NCI-H1105 (cell line): ENCODE data around the gene PIGB.
"Not testable (repeated sequence)": the region's sequence is repeated elsewhere in the genome, so short reads cannot be mapped to it uniquely, and the experiment has no call there.

ENCODE experiments used
- DNase-seq: peaks from one replicate; lab custom pipeline; 2025; lab: John Stamatoyannopoulos, UW

PIGB gene

DNA sequence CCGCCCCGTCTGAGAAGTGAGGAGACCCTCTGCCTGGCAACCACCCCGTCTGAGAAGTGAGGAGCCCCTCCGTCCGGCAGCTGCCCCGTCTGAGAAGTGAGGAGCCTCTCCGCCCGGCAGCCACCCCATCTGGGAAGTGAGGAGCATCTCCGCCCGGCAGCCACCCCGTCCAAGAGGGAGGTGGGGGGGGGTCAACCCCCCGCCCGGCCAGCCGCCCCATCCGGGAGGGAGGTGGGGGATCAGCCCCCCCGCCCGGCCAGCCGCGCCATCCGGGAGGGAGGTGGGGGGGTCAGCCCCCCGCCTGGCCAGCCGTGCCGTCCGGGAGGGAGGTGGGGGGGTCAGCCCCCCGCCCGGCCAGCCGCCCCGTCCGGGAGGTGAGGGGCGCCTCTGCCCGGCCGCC lies 16.2 kb upstream of the PIGB start:
- DNase-seq = not testable (repeated sequence)

DNA sequence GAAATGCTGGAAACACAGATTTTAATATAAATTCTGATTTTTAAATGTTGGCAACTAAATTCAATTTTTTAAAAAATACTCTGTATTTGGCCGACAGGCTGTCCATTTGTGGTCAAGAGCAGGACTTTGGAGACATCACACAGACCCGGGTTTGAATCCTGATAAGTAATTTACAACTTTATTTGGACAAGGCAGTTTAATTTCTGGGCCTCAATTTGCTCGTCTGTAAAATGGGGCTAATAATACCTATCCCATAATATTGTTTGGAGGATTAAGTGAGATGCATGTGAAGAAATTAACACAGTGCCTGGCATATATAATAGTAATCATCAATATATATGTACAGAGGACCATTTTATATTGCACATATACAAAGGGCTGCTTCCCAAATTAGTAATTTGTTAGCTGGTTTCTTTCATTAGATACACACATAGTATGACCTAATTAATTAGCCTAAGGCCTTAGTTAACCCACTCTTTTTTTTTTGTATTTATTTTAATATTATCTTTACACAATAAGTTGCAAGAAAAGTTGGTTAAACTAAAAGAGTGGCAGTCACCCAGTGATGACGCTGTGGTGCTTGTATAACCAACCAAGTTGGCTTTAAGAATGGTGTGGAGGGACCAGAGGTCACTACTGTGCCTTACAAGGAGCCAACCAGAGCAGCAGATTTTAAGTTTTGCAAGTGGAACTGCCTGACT lies 665 bp downstream of the PIGB start:
- no peak for DNase-seq

DNA sequence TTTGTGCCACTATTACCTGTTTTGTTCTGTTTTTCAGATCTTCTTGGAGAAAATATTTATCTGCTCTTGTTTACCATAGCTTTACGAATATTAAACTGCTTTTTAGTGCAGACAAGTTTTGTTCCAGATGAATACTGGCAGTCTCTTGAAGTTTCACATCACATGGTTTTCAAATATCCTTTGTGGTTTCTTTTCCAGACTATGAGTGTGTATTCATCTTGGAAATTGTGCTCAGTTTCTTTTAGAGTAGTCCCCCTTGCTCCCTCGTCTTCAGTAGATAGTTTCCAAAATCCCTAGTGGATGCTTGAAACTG lies 1.2 kb downstream of the PIGB start:
- DNase-seq = no peak

DNA sequence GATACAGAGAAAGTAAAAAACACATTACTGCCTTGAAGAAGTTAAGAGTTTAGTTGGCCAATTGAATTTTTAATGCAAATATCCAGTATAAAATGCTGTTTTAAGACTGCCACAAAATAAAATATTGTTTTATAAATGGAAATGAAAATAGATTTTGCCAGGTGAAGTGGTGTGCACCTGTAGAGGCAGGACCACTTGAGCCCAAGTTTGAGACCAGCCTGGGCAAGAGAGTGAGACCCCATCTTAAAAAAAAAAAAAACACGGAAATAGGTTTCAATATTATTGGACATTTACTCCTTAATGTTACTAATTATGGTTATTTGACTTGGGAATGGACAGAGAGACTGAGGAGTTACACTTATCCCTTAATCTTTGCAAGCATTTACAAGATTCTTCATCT lies 1.9 kb downstream of the PIGB start:
- no peak for DNase-seq

DNA sequence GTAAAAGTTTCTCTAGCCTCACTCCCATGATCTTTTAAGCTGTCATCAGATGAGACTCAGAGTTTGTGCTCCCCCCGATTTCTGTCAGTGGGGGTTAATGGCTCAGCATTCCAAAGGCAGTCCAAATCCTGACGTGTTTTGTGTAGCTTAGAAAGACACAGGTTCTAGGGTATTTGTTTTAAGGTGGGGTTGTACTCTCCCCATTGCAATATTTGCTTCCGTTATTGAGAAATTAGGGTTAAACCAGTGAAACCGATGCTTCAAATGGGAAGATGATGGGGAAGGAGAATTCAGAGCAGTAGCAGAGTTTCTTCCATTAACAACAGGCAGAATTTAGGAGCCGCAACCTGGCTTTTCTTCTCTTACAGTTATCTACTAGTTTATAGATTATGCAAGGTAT lies 3.4 kb downstream of the PIGB start:
- no peak for DNase-seq

DNA sequence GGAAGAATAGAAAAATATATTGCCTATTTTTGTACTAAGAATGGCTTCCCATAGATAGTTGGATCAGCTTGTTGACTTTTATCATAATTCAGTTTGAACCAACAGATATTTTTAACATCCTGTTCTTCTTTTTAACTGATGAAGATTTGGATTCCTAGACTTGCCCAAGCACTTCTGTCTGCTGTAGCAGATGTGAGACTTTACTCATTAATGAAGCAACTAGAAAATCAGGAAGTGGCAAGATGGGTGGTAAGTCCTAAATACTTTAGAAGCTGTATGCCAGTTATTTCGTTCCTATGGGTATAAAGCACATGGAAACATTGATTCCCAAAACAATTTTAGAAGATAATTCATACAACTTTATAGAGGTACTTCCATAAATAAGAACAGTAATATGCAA lies 8.4 kb downstream of the PIGB start:
- DNase-seq = no peak

DNA sequence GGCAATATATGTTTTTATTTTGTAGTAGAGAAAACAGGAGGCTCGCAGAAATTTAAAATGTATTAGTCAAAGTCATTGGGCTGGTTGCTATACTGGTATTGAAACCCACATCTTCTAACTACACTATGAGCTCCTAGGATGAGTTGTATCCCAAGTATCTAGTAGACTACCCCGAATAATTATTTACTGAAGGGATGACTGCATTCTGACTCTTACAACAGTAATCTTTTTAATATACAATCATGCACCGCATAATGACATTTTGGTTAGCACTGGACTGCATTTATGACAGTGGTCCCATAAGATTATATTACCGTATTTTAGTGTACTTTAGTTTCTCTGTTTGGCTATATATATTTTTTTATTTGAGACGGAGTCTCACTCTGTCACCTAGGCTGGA lies 15.3 kb downstream of the PIGB start:
- DNase-seq = no peak

DNA sequence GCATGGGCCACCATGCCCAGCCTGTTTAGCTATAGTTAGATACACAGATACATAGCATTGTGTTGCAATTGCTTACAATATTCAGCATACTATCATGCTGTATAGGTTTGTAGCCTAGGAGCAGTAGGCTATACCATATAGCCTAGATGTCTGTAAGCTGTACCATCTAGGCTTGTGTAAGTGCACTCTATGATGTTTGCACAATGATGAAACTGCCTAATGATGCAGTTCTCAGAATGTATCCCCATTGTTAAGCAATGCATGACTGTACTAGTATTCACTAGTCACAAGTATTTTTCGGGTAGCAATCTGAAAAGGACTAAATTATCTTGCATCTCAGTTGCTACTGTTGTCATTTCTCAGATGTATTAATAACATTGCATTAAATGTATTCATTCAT lies 16.0 kb downstream of the PIGB start:
- DNase-seq = no peak

DNA sequence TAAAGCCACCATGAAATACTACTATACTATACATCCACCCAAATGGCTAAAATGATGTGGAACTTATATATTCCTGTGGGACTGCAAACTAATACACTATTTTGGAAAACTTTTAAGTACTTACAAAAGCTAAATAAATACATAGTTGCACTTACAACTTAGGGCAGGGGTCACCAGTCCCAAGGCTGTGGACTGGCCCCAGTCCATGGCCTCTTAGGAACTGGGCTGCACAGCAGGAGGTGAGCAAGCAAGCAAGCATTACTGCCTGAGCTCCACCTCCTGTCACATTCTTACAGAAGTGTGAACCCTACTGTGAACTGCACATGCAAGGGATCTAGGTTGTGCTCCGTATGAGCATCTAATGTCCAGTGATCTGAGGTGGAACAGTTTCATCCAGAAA lies 18.1 kb downstream of the PIGB start:
- no peak for DNase-seq

DNA sequence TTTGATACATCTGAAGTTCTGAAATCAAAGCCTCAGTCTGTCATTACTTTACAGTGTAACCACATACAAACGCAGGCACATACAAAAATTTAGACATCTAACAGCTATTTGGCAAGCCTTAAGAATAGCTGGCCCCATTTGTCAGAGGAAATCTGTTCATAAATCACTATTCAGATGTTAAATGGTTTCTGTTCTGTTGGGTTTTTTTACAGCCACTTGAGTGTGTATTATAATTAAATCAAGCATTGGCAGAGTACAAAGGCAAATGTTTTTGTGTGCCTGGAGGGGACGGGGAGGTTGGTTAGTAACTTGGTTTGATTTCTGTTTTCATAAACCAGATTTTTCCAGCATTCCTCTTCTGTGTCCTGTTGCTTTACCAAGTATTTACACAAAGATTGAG lies 24.1 kb downstream of the PIGB start:
- peak; percentile 24 for DNase-seq

DNA sequence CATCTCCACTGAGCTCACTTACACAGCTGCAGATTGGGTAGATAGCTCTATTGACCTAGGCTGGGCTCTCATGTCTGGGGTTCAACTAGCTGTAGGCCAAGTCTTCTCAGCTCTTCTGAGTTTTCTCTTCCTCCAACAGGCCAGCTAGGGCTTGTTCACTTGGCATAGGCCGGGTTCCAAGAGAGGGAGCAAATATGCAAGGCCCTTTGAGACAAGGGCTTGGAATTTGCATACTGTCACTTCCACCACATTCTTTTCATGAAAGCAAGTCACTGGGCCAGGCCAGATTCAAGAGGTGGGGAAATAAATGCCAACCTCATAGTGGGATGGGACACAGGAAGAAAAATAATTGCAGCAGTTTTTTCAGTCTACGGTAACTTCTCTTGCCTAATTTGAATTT lies 25.2 kb downstream of the PIGB start:
- DNase-seq = no peak

DNA sequence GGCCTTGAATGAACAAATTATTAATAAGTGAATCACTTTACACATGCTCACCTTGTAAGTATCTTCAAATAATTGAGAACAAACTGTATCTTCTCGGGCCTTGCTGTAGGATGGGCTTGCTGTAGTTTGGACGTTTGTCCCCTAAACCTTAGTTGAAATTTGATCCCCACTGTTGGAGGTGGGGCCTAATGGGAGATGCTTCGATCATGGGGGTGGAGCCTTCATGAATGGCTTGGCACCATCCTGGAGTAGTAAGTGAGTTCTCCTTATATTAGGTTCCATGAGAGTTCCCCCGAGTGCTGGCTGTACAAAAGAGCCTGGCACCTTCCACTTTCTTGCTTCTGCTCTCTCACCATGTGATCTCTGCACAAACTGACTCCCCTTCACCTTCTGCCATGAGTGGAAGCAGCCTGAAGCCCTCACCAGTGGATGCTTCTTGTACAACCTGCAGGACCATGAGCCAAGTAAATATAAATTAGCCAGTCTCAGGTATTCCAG lies 29.3 kb downstream of the PIGB start:
- DNase-seq = no peak

DNA sequence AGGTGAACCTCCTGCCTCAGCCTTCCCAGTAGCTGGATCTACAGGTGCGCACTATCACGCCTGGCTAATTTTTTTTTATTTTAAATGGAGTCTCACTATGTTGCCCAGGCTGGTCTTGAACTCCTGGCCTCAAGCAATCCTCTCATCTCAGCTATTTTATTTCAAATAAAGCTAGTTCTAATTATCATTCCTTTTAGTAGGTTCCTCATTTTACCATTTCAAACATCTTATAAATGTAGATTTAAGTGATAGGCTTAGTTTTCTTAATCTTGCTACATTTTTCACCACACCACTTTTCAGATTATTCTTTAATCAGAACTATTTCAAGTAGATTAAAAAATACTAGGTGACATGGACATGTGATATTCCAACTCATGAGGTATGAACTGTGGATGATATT lies 30.3 kb downstream of the PIGB start:
- no peak for DNase-seq

DNA sequence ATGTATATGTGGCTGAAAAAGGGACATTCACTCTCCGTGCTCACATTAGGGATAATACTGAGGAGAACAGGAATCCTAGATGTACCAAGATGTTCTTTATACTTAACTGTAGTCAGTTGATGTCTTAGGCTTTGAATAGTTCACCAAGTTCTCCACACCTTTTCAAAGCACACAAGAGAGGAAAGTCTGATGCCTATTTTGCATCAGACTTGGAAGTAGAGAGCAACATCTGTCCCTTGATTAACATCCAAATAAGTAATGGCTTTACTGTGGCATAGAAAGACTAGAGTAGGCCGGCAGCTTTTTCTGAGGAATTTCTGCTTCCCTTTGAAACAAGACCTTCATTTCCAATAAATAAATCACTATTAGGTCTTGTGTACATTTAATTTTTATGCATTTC lies 34.0 kb downstream of the PIGB start:
- DNase-seq = no peak

DNA sequence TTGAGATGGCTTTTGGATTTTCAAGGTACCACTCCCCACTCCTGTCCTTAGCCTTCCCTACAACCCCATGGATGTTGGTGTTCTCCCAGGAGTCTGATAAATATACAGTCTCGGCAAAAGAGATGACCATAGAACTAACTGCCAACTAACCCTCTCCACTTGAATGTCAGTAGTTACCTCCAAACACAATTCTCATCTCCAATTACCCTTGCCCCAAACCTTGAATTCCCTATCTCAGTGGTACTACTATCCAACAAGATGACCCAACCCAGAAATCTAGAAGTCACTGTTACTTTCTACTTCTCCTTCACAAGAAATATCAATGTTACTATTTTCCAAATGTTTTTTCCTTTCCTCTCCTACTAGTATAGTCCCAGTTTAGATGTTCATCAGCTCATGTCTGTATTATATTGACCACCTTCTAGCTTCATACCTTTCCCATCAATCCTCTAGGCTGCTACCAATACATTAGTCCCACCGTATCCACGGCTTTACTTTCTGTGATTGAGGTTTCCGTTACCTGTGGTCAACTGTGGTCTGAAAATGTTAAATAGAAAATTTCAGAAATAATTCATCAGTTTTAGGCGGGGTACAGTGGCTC lies 38.1 kb downstream of the PIGB start:
- DNase-seq = no peak

DNA sequence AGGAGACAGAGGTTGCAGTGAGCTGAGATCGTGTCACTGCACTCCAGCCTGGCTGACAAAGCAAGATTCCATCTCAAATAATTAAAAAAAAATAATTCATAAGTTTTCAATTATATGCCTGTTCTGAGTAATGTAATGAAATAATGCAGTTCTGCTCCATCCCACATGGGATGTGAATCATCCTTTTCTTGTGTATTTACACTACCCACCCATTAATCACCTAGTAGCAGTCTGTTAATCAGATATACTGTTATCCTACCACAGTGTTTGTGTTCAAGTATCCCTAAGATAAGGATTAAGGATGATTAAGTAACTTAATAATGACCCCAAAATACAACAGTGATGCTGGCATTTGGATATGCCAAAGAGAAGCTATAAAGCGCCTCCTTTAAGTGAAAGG lies 38.8 kb downstream of the PIGB start:
- no peak for DNase-seq

DNA sequence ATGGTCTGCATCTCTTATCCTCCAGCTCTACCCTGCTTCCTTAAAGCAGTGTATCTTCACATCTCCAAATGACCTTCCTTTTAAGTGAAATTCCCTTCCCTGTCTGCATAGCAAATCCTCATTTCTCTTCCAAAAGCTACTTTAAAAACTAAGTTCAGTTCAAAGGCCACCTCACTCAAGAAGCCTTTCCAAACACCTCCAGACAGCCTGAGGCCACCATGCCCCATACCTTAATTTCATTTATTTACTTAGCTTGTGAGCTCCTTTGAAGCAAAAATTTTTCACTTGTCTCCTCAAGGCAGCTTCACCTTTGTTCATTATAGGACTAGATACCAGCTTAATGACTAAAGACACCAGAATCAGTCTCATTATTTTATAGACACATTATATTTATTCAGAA lies 39.4 kb downstream of the PIGB start:
- DNase-seq = no peak

DNA sequence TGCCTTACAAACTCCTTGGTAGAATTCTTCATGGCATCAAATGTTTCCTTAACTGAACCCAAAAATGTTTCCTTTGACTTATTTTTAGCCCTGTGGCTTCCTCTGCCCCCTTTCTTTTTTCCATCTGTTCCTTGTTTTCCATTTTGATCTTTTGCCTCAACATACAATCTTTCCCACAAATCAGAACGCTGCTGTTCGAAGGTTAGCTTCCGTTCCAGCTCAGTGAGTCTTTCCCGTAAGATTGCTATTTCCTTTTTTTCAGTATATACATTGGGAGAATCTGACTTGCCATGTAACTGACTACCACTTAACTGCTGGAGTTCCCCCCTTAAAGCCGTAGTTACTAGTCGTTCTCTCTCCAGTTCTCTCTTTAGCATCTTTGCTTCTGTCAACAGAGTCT lies 41.2 kb downstream of the PIGB start:
- DNase-seq = no peak

DNA sequence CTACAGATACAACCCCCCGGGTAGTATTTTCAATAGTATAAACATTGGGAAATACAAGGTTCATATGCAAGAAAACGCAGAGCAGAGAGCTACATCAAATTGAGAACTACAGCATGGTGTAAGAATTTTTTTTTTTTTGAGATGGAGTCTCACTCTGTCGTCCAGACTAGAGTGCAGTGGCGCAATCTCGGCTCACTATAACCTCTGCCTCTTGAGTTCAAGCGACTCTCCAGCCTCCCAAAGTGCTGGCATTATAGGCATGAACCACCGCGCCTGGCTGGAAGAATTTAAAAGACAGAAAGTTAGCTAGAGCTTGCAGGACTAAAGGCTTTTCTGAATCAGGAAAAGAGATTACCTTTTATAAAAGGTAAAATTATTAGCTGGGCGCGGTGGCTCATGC lies 42.0 kb downstream of the PIGB start:
- DNase-seq = no peak

DNA sequence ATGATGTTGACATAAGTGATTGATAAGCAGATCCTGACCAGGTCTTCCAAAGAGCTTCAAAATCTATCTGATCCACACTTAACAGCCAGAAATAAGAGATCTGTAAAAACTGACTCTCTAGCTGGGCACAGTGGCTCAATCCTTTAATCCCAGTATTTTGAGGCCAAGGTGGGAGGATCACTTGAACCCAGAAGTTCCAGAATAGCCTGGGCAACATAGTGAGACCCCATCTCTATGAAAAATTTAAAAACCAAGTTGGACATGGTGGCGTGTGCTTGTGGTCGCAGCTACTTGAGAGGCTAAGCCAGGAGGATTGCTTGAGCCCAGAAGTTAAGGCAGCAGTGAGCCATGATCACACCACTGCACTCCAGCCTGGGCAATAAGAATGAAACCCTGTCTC lies 43.6 kb downstream of the PIGB start:
- DNase-seq = no peak

DNA sequence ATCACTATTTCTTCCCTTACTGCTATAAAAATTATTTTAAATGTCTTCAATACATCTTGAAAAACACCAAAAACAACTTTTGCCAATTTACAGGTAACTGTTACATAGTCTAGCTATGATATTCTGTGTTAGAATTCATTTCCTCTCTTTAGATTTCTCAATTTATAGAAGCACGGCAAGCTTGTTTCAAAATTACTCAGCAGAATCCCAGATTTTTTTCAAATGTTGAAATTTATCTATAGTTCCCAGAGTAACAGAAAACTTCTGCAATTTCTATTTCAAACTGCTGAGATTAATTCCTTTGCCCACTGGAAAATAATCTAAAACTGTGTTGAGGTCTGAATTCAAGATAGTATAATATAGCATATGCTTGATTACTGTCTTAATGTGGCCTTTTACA lies 48.0 kb downstream of the PIGB start:
- DNase-seq = no peak

DNA sequence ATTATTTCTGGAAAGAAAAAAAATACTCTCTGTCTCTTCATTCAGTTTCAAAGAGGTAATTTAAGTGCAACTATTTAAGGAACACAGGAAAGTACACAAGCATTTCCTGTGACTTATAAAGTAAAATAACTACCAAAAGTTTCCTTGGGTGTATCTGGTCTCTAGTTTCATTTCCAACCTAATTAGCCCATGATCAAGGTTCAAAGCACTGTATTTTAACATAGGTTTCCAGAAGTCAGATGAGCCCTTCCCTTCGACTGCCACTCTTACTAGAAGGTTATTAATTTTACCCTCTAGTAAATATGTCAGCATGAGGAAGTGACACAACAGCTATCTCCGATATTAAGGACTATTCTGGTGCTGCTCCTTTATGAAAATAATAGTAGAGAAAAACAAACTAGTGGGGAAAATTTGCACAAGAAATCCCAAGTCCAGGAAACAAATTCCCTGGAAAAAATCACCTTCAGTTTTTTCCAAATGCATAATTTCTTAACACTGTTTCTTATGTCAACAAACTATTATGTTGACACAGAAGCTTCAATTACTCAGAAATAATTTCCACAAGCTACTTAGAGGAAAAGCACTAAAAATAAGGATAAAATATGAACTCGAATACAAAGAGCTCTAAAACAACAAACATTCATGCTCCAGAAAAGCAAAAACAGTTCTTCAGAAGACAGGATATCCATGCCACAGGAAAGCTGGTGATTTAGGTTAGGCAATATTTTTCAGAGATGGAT lies 53.8 kb downstream of the PIGB start:
- no peak for DNase-seq

DNA sequence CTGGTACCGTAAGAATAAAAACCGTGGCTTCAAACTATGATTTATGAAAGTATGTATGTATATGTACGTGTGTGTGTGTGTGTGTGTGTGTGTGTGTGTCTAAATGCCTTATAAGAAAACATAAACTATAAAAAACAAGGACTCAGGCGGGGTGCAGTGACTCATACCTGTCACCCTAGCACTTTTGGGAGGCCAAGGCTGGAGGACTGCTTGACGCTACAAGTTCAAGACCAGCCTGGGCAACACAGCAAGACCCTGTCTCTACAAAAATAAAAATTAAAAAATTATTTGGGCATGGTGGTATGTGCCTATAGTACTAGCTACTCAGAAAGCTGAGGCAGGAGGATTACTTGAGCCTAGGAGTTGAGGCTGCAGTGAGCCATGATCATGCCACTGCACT lies 60.1 kb downstream of the PIGB start:
- DNase-seq = no peak

DNA sequence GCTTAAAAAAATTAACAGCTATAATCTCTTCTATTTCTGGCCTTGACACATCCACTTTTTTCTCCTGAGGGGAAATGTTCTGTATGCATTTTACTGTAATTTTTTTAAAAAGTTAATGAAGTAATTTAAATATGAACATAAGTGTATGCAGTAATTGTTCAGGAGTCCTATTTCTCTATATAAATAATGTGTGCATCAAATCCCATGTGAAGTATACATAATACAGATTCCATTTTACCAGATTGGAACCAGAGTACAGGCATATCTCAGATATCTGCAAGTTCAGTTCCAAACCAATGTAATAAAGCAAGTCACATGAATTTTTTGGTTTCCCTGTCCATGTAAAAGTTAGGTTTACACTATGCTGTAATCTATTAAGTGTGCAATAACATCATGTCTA lies 62.6 kb downstream of the PIGB start:
- DNase-seq = no peak
